ENCODE data around the gene CDC37.
A peak's percentile ranks its signal among the peaks of the same experiment; 100 is the strongest.
"Not testable (repeated sequence)": the region's sequence is repeated elsewhere in the genome, so short reads cannot be mapped to it uniquely, and the experiment has no call there.

CDC37 gene

DNA sequence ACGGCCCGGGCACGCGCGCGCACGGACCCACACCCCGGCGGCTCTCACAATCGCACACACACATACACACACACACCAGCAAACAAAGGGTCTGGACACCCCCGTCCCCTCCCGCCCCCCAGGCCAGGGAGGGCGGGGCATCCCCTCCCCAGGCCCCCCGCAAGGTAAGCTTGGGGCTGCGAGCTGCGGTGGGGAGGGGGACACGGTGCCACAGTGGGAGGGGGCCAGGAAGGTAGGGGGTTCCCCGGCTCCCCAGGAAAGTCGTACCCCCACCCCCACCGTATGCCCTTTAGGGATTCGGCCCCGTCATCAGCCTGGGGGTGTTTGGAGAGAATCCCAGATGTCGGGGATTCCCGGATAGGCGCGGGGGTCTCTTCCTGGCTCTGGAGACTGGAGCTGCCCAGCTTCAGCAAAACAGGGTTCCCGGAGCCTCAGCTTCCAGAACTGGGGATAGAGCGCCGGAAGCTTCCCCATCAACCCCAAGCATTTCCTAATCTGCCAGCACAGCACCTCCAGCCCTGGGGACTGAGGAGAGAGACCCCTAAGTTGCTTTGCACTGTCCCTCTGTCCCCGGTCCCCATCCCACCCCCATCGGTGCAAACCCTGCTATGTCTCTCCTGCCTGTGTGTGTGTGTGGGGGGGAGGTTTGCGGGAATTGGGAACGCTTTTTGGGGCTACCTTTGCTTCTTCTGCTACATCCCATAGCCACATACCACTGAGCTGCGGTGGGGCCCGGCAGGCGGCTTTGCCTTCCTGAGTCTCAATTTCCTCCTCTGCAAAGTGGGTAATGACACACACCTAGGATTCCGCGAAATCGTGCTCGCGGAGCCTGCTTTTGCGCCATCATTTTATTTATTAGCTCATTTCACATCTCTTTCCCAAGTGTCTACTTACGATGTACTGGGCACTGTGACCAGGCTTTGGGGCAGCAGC, 1.8 kb upstream of the CDC37 start:
- Histone ChIP-seq H3K9ac (ENCODE audit: low read length) (peak overlapping the region; percentile 45), H3K9me3 (ENCODE audit: control insufficient read depth, low read depth, low read length) (no peaks in the 10 kb centered on the region), H3K27ac (ENCODE audit: low read length) (no peak overlapping the region), H3K4me1 (ENCODE audit: control insufficient read depth, low read depth, low read length) (peaks cover 4% of the 10 kb centered on the region), H3K36me3 (ENCODE audit: control insufficient read depth, low read depth, low read length) (no peaks in the 10 kb centered on the region), H3K27me3 (ENCODE audit: control insufficient read depth, insufficient read depth, low read length) (peaks cover 38% of the 10 kb centered on the region), H3K4me3 (ENCODE audit: low read length) (peak overlapping the region; percentile 88)

DNA sequence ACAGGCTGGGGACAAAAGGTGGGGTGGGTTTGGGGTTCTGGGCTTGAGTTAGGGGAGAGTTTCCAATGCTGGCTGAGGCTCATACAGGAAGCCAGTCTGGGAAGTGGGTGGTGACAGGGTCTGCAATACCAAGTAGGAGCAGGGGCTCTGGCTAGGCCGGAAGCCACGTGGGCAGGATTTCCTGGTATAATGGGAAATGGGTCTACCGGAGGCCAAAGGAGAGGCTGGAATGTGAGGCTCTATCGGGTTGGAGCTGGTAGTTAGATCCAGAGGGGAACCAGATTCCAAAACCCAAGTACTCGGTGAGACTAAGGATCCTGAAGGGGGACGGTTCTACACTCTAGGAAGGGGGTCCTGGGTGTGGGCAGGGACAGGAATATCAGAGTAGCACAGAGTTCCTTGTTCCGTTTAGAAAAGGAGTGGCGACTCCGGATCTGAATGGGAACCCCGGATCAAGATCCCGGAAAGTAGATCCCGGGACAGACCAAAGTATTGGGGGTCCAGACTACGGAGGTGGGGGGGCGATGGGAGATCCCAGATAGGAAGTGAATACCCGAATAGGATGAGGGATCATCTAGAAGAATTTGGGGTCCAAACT, 802 bp downstream of the CDC37 start:
- Histone ChIP-seq H3K4me1 (ENCODE audit: control insufficient read depth, low read depth, low read length) (peaks cover 4% of the 10 kb centered on the region), H3K36me3 (ENCODE audit: control insufficient read depth, low read depth, low read length) (peaks cover 4% of the 10 kb centered on the region)

GRCh38 chr19:10399878-10400277, 3.5 kb downstream of the CDC37 start:
- Histone ChIP-seq H3K4me1 (ENCODE audit: control insufficient read depth, low read depth, low read length) (no peaks in the 10 kb centered on the region), H3K36me3 (ENCODE audit: control insufficient read depth, low read depth, low read length) (peaks cover 10% of the 10 kb centered on the region), H3K27me3 (ENCODE audit: control insufficient read depth, insufficient read depth, low read length) (peaks cover 7% of the 10 kb centered on the region), H3K27ac (ENCODE audit: low read length) (no peak overlapping the region), H3K9ac (ENCODE audit: low read length) (no peak overlapping the region), H3K9me3 (ENCODE audit: control insufficient read depth, low read depth, low read length) (no peaks in the 10 kb centered on the region), H3K4me3 (ENCODE audit: low read length) (no peak overlapping the region)

More for the DNA sequence above, 802 bp downstream of the CDC37 start:
- peaks cover 30% of the 10 kb centered on the region for H3K27me3 ChIP-seq (ENCODE audit: control insufficient read depth, insufficient read depth, low read length)
- no peaks in the 10 kb centered on the region for H3K9me3 ChIP-seq (ENCODE audit: control insufficient read depth, low read depth, low read length)
- peak overlapping the region; percentile 94 for H3K9ac ChIP-seq (ENCODE audit: low read length)
- peak overlapping the region; percentile 88 for H3K4me3 ChIP-seq (ENCODE audit: low read length)
- no peak overlapping the region for H3K27ac ChIP-seq (ENCODE audit: low read length)

GRCh38 chr19:10399340-10399739, 4.0 kb downstream of the CDC37 start:
- H3K27ac ChIP-seq (ENCODE audit: low read length); H3K4me1 ChIP-seq (ENCODE audit: control insufficient read depth, low read depth, low read length); H3K9me3 ChIP-seq (ENCODE audit: control insufficient read depth, low read depth, low read length); H3K4me3 ChIP-seq (ENCODE audit: low read length); H3K27me3 ChIP-seq (ENCODE audit: control insufficient read depth, insufficient read depth, low read length); H3K9ac ChIP-seq (ENCODE audit: low read length): not testable (repeated sequence)
- H3K36me3 ChIP-seq (ENCODE audit: control insufficient read depth, low read depth, low read length) = peaks cover 12% of the 10 kb centered on the region

DNA sequence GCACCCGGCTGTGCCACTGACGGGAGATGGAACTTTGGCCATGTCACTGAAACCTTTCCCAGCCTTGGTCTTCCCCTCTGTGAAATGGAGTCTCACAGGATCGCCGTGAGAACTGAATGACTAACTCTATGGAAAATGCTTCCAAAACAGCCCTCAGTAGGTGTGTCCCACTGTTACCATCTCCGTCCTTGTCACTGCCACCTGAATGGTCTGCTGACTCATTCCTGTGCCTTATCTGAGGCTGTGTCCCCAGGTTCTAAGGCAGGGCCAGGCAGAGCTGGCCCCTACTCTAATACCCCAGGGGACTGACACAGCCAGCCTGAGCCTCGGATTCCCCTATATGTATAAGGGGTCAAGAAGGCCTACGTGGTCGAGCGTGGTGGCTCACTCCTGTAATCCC, 4.5 kb downstream of the CDC37 start:
- peaks cover 16% of the 10 kb centered on the region for H3K36me3 ChIP-seq (ENCODE audit: control insufficient read depth, low read depth, low read length)
- H3K4me3 ChIP-seq (ENCODE audit: low read length) = no peak overlapping the region
- no peaks in the 10 kb centered on the region for H3K4me1 ChIP-seq (ENCODE audit: control insufficient read depth, low read depth, low read length)
- H3K9me3 ChIP-seq (ENCODE audit: control insufficient read depth, low read depth, low read length) = no peaks in the 10 kb centered on the region
- no peak overlapping the region for H3K27ac ChIP-seq (ENCODE audit: low read length)
- no peaks in the 10 kb centered on the region for H3K27me3 ChIP-seq (ENCODE audit: control insufficient read depth, insufficient read depth, low read length)
- no peak overlapping the region for H3K9ac ChIP-seq (ENCODE audit: low read length)

DNA sequence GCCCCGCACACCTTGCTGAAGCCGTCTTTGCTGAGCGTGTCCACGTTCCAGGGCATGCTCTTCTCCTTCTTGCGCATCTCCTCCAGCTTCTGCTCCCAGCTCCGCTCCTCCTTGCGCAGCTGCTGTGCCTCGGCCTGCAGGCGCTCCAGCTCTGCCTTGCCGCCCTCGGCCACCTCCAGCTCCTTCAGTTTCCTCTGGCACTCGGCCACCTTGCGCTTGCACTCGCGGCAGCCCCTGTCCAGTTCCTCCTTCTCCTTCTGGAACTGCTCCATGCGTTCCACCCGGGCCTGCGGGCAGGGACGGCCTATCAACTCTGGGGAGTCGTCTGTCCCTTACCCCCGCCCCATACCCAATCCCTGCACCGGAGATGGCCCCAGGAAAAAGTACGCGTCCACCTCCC, 7.4 kb downstream of the CDC37 start:
- Histone ChIP-seq H3K4me1 (ENCODE audit: control insufficient read depth, low read depth, low read length) (no peaks in the 10 kb centered on the region), H3K27me3 (ENCODE audit: control insufficient read depth, insufficient read depth, low read length) (no peaks in the 10 kb centered on the region), H3K27ac (ENCODE audit: low read length) (no peak overlapping the region), H3K36me3 (ENCODE audit: control insufficient read depth, low read depth, low read length) (peaks cover 28% of the 10 kb centered on the region), H3K9me3 (ENCODE audit: control insufficient read depth, low read depth, low read length) (no peaks in the 10 kb centered on the region), H3K4me3 (ENCODE audit: low read length) (no peak overlapping the region), H3K9ac (ENCODE audit: low read length) (no peak overlapping the region)

GRCh38 chr19:10395436-10395835, 7.9 kb downstream of the CDC37 start:
- H3K9me3 ChIP-seq (ENCODE audit: control insufficient read depth, low read depth, low read length) = no peaks in the 10 kb centered on the region
- no peak overlapping the region for H3K9ac ChIP-seq (ENCODE audit: low read length)
- H3K36me3 ChIP-seq (ENCODE audit: control insufficient read depth, low read depth, low read length) = peaks cover 29% of the 10 kb centered on the region
- H3K27me3 ChIP-seq (ENCODE audit: control insufficient read depth, insufficient read depth, low read length) = no peaks in the 10 kb centered on the region
- H3K4me3 ChIP-seq (ENCODE audit: low read length) = no peak overlapping the region
- no peak overlapping the region for H3K27ac ChIP-seq (ENCODE audit: low read length)
- no peaks in the 10 kb centered on the region for H3K4me1 ChIP-seq (ENCODE audit: control insufficient read depth, low read depth, low read length)

- H3K36me3 ChIP-seq (ENCODE audit: control insufficient read depth, low read depth, low read length) = peaks cover 29% of the 10 kb centered on the region
- H3K27me3 ChIP-seq (ENCODE audit: control insufficient read depth, insufficient read depth, low read length) = no peaks in the 10 kb centered on the region
- H3K9ac ChIP-seq (ENCODE audit: low read length) = no peak overlapping the region
- no peaks in the 10 kb centered on the region for H3K9me3 ChIP-seq (ENCODE audit: control insufficient read depth, low read depth, low read length)
- no peaks in the 10 kb centered on the region for H3K4me1 ChIP-seq (ENCODE audit: control insufficient read depth, low read depth, low read length)
- no peak overlapping the region for H3K27ac ChIP-seq (ENCODE audit: low read length)
- no peak overlapping the region for H3K4me3 ChIP-seq (ENCODE audit: low read length)
These were observed 8.3 kb downstream of the CDC37 start for GRCh38 chr19:10395003-10395402.

- H3K36me3 ChIP-seq (ENCODE audit: control insufficient read depth, low read depth, low read length) = peaks cover 25% of the 10 kb centered on the region
- H3K9me3 ChIP-seq (ENCODE audit: control insufficient read depth, low read depth, low read length) = no peaks in the 10 kb centered on the region
- no peak overlapping the region for H3K9ac ChIP-seq (ENCODE audit: low read length)
- H3K27ac ChIP-seq (ENCODE audit: low read length) = no peak overlapping the region
- H3K4me1 ChIP-seq (ENCODE audit: control insufficient read depth, low read depth, low read length) = no peaks in the 10 kb centered on the region
- H3K4me3 ChIP-seq (ENCODE audit: low read length) = no peak overlapping the region
- no peaks in the 10 kb centered on the region for H3K27me3 ChIP-seq (ENCODE audit: control insufficient read depth, insufficient read depth, low read length)
These were observed 10.2 kb downstream of the CDC37 start for GRCh38 chr19:10393137-10393536.

DNA sequence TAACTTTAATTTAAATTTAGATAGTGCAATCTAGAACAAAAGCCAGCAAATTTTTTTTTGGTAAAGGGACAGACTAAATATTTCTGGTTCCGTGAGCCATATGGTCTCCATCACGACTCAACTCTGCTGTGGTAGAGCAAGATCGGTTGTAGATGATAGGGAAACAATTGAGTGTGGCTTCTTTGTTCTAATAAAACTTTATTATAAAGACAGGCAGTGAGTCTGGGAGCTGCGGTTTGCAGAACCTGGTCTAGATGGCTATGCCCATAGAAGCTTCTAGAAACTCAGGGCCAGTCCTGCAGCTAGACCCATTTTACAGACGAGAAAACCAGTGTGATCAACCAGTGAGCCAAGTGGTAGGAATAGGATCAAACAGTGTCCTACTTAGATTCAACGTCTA, 11.2 kb downstream of the CDC37 start:
- Histone ChIP-seq H3K4me3 (ENCODE audit: low read length) (no peak overlapping the region), H3K27ac (ENCODE audit: low read length) (no peak overlapping the region), H3K36me3 (ENCODE audit: control insufficient read depth, low read depth, low read length) (peaks cover 25% of the 10 kb centered on the region), H3K27me3 (ENCODE audit: control insufficient read depth, insufficient read depth, low read length) (no peaks in the 10 kb centered on the region), H3K9ac (ENCODE audit: low read length) (no peak overlapping the region), H3K4me1 (ENCODE audit: control insufficient read depth, low read depth, low read length) (no peaks in the 10 kb centered on the region), H3K9me3 (ENCODE audit: control insufficient read depth, low read depth, low read length) (no peaks in the 10 kb centered on the region)

GRCh38 chr19:10390652-10391286, 12.6 kb downstream of the CDC37 start:
- peaks cover 25% of the 10 kb centered on the region for H3K36me3 ChIP-seq (ENCODE audit: control insufficient read depth, low read depth, low read length)

More at GRCh38 chr19:10390652-10391286, 12.6 kb downstream of the CDC37 start:
- H3K9ac ChIP-seq (ENCODE audit: low read length) = no peak overlapping the region
- no peak overlapping the region for H3K27ac ChIP-seq (ENCODE audit: low read length)
- H3K9me3 ChIP-seq (ENCODE audit: control insufficient read depth, low read depth, low read length) = no peaks in the 10 kb centered on the region
- H3K27me3 ChIP-seq (ENCODE audit: control insufficient read depth, insufficient read depth, low read length) = no peaks in the 10 kb centered on the region
- no peak overlapping the region for H3K4me3 ChIP-seq (ENCODE audit: low read length)
- H3K4me1 ChIP-seq (ENCODE audit: control insufficient read depth, low read depth, low read length) = no peaks in the 10 kb centered on the region
